Suppressor macrophage (primary cell): ENCODE results near the gene ACSS1.

Experiments
- DNase-seq, 4 experiments: peaks; one replicate each; pipeline ENCODE4 v3.0.0-alpha.2; 2020 to 2022

Gene ACSS1

DNA sequence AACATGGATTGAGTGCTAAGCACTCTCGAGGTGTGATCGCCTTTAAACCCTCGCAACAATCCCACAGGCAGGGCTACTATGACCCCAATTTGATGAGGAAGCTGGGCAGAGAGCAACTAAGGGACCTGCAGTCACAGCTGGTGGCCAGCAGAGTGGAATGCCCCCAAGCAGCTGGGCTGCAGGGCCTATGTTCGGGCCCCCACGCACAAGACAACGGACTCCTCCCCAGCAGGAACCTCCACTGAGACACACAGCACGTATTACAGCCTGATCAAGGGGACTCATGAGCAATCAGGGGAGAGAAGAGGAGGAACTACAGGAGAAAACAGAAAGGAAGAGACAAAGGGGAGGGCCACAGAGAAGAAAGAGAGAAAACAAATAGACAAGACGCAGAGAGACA lies 87.2 kb downstream of the ACSS1 start:
- peak; percentile 64 to 81 (median 74) for DNase-seq

DNA sequence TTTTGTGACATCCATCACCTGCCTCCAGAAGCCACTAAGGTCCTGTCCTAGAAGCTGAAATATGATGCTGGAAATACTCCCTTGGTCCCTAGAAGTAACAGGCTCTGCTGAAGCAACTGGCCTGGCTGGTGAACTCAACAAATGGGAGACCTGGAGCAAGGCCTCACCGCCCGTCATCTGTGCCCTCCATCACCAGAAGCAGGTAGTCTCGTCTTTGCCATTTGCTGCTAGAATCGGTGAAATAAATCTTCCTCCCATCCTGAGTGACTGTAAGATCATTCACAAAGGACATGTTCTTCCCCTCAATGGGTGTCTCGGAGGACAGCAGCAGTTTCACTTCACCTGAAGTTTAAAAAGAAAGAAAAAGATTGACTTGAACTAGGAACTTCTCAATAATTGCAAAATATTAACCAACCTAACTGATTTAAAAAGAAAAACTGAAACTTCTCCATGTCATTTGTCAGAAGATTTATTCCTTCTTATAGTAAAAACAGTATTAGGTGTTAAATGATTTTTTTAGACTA lies 87.8 kb downstream of the ACSS1 start:
- no peak for DNase-seq

- no peak for DNase-seq
These were observed 88.5 kb downstream of the ACSS1 start for GRCh38 chr20:24969186-24970029.

DNA sequence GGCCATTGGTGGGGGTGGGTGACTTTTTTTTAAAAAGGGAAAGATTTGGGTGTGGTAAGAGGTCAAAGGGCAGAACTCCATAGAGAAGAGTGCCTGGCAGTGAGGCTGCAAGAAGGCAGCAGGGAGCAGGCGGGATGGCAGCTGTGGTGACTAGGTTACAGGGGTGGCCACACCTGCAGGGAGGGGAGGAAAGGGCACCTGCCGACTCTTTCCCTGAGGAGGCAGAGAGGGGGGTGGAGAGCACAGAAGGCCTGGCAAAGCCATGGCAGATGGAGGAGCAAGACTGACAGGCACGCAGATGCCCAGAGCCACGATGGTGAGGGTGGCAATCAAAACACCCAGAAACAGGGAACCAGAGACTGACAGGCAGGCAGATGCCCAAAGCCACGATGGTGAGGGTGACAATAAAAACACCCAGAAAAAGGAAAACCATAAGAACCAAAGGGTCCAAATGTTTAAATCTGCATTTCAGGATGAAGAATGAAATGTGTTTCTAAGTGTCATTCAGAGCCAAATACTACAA lies 89.6 kb downstream of the ACSS1 start:
- no peak for DNase-seq

DNA sequence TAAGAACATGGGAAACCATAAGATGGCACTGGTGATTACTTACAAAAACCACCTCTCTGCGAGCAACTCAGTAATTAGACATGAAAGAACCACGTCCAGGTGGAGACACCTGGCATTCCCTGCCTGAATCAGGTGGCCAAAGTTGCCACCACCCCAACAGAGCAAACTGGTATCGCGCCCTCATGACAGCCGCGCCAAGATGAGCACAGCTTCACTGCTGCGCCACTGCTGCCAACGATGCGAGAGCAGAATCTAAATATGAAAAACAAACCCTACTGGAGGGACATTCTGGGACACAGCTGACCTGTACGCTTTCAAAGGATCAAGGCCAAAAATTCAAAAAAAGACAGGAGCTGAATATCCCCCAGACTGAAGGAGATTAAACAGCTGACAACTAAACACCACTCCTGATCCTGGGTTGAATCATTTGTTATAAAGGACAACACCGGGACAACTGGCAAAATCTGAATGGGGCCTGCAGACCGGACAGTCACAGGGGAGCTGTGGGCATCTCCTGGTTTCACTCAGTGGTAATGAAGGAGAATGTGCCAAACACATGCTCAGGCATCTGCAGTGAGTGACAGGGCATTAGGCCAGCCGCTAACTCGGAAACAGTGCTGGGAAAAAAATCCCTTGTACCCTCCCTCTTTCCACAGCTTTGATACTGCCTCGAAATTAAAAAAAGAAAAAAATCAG lies 91.5 kb downstream of the ACSS1 start:
- no peak for DNase-seq

GRCh38 chr20:24965065-24965919 lies 92.6 kb downstream of the ACSS1 start:
- DNase-seq, result no peak

GRCh38 chr20:24964506-24964840 lies 93.5 kb downstream of the ACSS1 start:
- DNase-seq, result no peak

- no peak for DNase-seq
These were observed 94.0 kb downstream of the ACSS1 start for GRCh38 chr20:24963672-24964505.

- no peak for DNase-seq
These were observed 95.4 kb downstream of the ACSS1 start for GRCh38 chr20:24962510-24962909.

DNA sequence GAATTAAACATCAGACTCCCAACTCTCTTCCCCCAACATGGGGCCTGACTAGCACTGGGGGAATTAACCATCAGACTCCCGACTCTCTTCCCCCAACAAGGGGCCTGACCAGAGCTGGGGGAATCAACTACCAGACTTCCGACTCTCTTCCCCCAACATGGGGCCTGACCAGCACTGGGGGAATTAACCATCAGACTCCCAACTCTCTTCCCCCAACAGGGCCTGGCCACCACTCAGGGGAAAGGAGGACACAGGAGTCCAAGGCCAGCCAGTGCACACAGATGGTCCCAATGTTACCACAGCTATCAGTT lies 95.8 kb downstream of the ACSS1 start:
- DNase-seq, result no peak

DNA sequence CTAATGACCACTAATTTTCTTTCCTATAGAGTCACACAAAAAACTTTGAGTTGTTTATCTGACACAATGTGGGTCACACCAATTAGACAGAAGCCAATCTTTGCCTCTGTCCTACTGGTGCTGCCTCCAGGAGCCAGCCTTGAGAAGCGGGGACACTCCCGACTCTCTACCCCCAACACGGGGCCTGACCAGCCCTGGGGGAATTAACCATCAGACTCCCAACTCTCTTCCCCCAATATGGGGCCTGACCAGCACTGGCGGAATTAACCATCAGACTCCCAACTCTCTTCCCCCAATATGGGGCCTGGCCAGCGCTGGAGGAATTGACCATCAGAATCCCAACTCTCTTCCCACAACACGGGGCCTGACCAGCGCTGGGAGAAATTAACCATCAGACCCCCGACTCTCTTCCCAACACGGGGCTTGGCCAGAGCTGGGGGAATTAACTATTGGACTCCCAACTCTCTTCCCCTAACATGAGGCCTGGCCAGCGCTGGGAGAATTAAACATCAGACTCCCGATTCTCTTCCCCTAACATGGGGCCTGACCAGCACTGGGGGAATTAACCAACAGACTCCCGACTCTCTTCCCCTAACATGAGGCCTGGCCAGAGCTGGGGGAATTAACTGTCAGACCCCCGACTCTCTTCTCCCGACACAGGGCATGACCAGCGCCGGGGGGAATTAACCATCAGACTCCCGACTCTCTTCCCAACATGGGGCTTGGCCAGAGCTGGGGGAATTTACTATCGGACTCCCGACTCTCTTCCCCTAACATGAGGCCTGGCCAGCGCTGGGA lies 96.4 kb downstream of the ACSS1 start:
- DNase-seq, result no peak

- DNase-seq, result no peak
These were observed 97.1 kb downstream of the ACSS1 start for GRCh38 chr20:24960861-24961260.

- no peak for DNase-seq
These were observed 97.6 kb downstream of the ACSS1 start for GRCh38 chr20:24960302-24960801.

DNA sequence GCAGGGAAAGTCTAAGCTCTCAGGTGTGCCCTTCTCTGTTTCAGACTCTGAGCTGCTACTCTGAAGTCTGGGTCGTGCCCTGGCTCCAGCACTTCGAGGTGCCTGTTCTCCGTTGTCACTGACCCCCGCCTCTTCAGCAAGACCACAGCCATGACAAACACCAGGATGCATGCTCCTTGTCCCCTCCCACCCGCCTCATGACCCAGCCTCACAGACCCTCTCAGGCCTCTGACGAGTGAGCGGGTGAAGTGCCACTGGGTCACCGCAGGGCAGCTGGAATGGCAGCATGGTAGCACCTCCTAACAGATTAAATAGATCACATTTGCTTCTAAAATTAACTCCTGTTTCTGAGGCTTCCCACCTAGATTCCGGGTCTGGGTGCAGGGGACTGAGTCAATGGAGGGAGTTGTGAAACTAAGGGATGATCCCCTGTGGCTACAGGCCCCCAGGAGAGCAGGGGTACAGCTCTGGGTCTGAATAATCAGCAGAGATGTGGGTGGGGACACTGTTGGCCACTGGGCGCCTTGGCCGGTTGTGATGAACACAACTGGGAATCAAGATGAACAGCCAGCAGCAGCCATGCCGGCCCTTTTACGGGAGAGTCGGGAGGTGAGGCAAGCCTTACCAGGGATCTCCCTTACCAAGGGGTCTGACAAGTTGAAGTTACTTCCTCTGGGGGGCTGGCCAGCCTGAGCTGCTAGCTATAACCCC lies 98.2 kb downstream of the ACSS1 start:
- no peak for DNase-seq

- no peak for DNase-seq
These were observed 99.2 kb downstream of the ACSS1 start for GRCh38 chr20:24958506-24959385.

DNA sequence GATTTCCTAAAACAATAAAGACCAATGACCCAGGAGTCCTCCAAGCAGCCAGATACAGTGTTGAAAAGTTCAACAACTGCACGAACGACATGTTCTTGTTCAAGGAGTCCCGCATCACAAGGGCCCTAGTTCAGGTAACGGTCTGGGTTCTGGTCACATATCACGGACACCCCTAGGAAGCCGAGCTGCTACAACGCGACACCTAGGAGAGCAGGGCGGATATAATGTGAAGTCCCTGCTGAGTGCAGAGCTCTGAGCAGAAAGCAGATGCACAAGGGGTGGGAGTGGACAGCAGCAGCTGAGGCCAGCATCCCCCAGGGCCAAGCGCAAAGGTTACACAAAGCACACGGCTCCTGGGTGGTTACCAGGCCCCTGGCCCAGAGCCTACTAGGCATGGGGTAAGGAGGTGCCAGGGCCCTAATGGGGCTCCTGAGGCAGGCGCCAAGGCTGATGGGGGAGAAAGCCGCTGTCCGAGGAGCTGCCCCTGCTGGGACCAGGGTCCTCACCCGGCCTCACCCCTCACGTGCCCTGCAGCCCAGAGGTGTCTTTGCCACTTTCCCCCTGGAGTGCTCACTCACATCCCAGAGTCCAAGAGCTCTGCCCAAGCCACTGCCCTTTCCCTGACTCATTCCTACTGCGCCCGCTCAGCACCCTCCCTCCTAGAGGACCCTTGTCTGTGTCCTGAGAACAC lies 100.5 kb downstream of the ACSS1 start:
- no peak for DNase-seq
